GM12874 (cell line): ENCODE measurements around the gene ENO2.

ENCODE experiments used
- TF ChIP-seq, protein P1 (sequence below): IDR thresholded peaks from 2 replicates; pipeline ENCODE4 v1.5.1; 2011; ENCODE audit warnings: low read depth, mild to moderate bottlenecking, control low read depth, low read length, moderate library complexity; ENCODE audit not compliant: insufficient read depth

The ENO2 gene

GRCh38 chr12:6928022-6928702, 13.8 kb downstream of the ENO2 start:
- TF ChIP-seq, protein P1, sequence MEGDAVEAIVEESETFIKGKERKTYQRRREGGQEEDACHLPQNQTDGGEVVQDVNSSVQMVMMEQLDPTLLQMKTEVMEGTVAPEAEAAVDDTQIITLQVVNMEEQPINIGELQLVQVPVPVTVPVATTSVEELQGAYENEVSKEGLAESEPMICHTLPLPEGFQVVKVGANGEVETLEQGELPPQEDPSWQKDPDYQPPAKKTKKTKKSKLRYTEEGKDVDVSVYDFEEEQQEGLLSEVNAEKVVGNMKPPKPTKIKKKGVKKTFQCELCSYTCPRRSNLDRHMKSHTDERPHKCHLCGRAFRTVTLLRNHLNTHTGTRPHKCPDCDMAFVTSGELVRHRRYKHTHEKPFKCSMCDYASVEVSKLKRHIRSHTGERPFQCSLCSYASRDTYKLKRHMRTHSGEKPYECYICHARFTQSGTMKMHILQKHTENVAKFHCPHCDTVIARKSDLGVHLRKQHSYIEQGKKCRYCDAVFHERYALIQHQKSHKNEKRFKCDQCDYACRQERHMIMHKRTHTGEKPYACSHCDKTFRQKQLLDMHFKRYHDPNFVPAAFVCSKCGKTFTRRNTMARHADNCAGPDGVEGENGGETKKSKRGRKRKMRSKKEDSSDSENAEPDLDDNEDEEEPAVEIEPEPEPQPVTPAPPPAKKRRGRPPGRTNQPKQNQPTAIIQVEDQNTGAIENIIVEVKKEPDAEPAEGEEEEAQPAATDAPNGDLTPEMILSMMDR = no peak

DNA sequence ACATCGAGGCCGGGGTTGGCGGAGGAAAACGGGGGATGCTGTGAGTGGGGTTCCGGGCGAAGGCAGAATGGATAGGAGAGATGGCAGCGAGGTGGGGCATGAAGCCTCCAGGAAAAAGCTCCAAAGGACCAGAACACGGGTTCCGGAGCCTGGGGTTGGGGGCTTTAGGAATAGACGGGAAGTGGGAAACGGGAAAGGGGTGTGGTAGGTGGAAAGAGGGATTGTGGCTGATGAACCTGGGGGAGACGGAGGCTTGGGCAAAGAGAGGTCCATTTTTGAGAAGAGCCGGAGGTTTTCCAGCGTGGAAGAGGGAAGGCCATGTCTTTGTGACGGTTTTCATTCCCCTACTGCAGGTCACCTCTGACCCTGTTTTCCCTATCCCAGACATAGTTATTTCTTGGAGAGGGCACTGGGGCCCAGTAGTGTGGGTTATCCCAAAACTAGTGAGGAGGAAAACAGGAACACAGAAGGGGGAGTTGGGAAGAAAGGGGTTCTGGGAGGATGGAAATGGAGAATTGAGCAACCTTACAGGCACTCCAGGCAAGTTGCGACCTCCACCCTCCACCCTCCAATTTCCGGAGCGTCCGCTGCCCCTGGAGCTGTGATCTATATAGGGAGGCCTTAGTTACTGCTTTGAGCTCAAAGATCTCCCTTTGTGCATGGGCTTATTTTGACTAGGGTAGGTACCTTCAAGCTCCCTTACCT, 14.5 kb downstream of the ENO2 start:
- TF ChIP-seq, protein P1 = no peak

- TF ChIP-seq, protein P1 = no peak
Observed at GRCh38 chr12:6929466-6930452, 15.4 kb downstream of the ENO2 start.

- TF ChIP-seq, protein P1 = no peak
Observed at GRCh38 chr12:6932766-6933165, 18.4 kb downstream of the ENO2 start.

- TF ChIP-seq, protein P1 = no peak
Observed at GRCh38 chr12:6934110-6934509, 19.7 kb downstream of the ENO2 start.

DNA sequence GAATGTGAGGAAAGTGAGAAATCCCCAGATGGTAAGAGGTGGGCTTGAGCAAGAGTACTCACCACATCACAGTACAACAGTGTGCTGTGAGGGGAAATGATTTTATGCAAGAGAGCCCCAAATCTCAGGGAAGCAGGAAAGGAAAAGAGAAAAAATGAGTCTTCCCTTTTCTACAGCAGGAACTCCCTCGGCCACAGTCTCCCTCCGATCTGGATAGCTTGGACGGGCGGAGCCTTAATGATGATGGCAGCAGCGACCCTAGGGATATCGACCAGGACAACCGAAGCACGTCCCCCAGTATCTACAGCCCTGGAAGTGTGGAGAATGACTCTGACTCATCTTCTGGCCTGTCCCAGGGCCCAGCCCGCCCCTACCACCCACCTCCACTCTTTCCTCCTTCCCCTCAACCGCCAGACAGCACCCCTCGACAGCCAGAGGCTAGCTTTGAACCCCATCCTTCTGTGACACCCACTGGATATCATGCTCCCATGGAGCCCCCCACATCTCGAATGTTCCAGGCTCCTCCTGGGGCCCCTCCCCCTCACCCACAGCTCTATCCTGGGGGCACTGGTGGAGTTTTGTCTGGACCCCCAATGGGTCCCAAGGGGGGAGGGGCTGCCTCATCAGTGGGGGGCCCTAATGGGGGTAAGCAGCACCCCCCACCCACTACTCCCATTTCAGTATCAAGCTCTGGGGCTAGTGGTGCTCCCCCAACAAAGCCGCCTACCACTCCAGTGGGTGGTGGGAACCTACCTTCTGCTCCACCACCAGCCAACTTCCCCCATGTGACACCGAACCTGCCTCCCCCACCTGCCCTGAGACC, 21.2 kb downstream of the ENO2 start:
- TF ChIP-seq, protein P1 = no peak

GRCh38 chr12:6936194-6936635, 21.8 kb downstream of the ENO2 start:
- TF ChIP-seq, protein P1 = no peak
